SK-N-SH treated with all-trans-retinoic acid at 6 μM for 48 hours (cell line): ENCODE measurements around the gene TPCN1.

Experiments used
- ATAC-seq: fragments of 200-7000 bp; cut with Tn5 transposase; 3 replicates; pipeline ENCODE4 v1.9.1; 2020; ENCODE audit warnings: mild to moderate bottlenecking, moderate library complexity
- ARNTL ChIP-seq: fragments of 450-650 bp; formaldehyde crosslinking; IDR thresholded peaks from 2 replicates; pipeline ENCODE4 v1.5.0; 2020; ENCODE audit warnings: low read depth, mild to moderate bottlenecking, moderate library complexity, borderline replicate concordance
- BACH2 ChIP-seq: fragments of 250-450 bp; sonication (Bioruptor Pico); IDR thresholded peaks from 2 replicates; pipeline ENCODE4 v1.9.0; 2021; ENCODE audit warnings: mild to moderate bottlenecking, borderline replicate concordance
- CREB5 ChIP-seq: fragments of 250-450 bp; sonication (Bioruptor Pico); IDR thresholded peaks from 2 replicates; pipeline ENCODE4 v1.5.1; 2020; ENCODE audit warnings: low read depth, mild to moderate bottlenecking, moderate library complexity
- CSDC2 ChIP-seq: fragments of 250-450 bp; sonication (Bioruptor Pico); IDR thresholded peaks from 2 replicates; pipeline ENCODE4 v1.5.0; 2020; ENCODE audit warnings: mild to moderate bottlenecking, moderate library complexity
- CSRNP3 ChIP-seq: fragments of 250-450 bp; sonication (Bioruptor Pico); IDR thresholded peaks from 2 replicates; pipeline ENCODE4 v1.5.1; 2021; ENCODE audit warnings: mild to moderate bottlenecking, moderate library complexity
- ESRRG ChIP-seq: fragments of 250-450 bp; sonication (Bioruptor Pico); IDR thresholded peaks from 2 replicates; pipeline ENCODE4 v1.6.1; 2021; ENCODE audit warnings: mild to moderate bottlenecking
- GLIS3 ChIP-seq: fragments of 250-450 bp; sonication (Bioruptor Pico); IDR thresholded peaks from 2 replicates; pipeline ENCODE4 v1.5.0; 2020; ENCODE audit warnings: mild to moderate bottlenecking, moderate library complexity
- ISL1 ChIP-seq: fragments of 250-450 bp; sonication (Bioruptor Pico); IDR thresholded peaks from 2 replicates; pipeline ENCODE4 v2.1.2; 2022; ENCODE audit warnings: mild to moderate bottlenecking, moderate library complexity
- OSR1 ChIP-seq: fragments of 250-450 bp; sonication (Bioruptor Pico); IDR thresholded peaks from 2 replicates; pipeline ENCODE4 v1.8.0; 2022; ENCODE audit warnings: moderate library complexity, mild to moderate bottlenecking, inconsistent platforms
- PATZ1 ChIP-seq: fragments of 250-450 bp; sonication (Bioruptor Pico); IDR thresholded peaks from 2 replicates; pipeline ENCODE4 v1.8.0; 2020; ENCODE audit warnings: mild to moderate bottlenecking, moderate library complexity, borderline replicate concordance
- POU6F1 ChIP-seq: fragments of 250-450 bp; sonication (Bioruptor Pico); IDR thresholded peaks from 2 replicates; pipeline ENCODE4 v1.8.0; 2021; ENCODE audit warnings: low read depth, mild to moderate bottlenecking, moderate library complexity, borderline replicate concordance
- PPARA ChIP-seq: fragments of 250-450 bp; sonication (Bioruptor Pico); IDR thresholded peaks from 2 replicates; pipeline ENCODE4 v1.5.0; 2020; ENCODE audit warnings: mild to moderate bottlenecking, borderline replicate concordance
- RARB ChIP-seq: fragments of 250-450 bp; sonication (Bioruptor Pico); IDR thresholded peaks from 2 replicates; pipeline ENCODE4 v1.8.0; 2021; ENCODE audit warnings: mild to moderate bottlenecking, moderate library complexity
- SNAI2 ChIP-seq: fragments of 250-450 bp; sonication (Bioruptor Pico); IDR thresholded peaks from 2 replicates; pipeline ENCODE4 v1.5.0; 2020; ENCODE audit warnings: mild to moderate bottlenecking, moderate library complexity
- TCF4 ChIP-seq: fragments of 250-450 bp; sonication (Bioruptor Pico); IDR thresholded peaks from 2 replicates; pipeline ENCODE4 v1.8.0; 2021; ENCODE audit warnings: mild to moderate bottlenecking, moderate library complexity, borderline replicate concordance
- TSHZ2 ChIP-seq: fragments of 250-450 bp; sonication (Bioruptor Pico); IDR thresholded peaks from 2 replicates; pipeline ENCODE4 v1.5.0; 2020; ENCODE audit warnings: mild to moderate bottlenecking, moderate library complexity
- ZC3H10 ChIP-seq: fragments of 250-450 bp; sonication (Bioruptor Pico); IDR thresholded peaks from 2 replicates; pipeline ENCODE4 v1.5.1; 2021; ENCODE audit warnings: mild to moderate bottlenecking, moderate library complexity
- ZFP3 ChIP-seq: fragments of 250-450 bp; sonication (Bioruptor Pico); IDR thresholded peaks from 2 replicates; pipeline ENCODE4 v1.5.0; 2020; ENCODE audit warnings: mild to moderate bottlenecking, moderate library complexity
- ZNF565 ChIP-seq: fragments of 450-650 bp; formaldehyde crosslinking; conservative IDR thresholded peaks from 2 replicates; pipeline ENCODE4 v1.5.0; 2020; ENCODE audit warnings: low read depth, mild to moderate bottlenecking, moderate library complexity
- ZNF70 ChIP-seq: fragments of 450-650 bp; formaldehyde crosslinking; IDR thresholded peaks from 2 replicates; pipeline ENCODE4 v1.5.0; 2020; ENCODE audit warnings: mild to moderate bottlenecking, moderate library complexity
- ZNF8 ChIP-seq: fragments of 450-650 bp; formaldehyde crosslinking; IDR thresholded peaks from 2 replicates; pipeline ENCODE4 v1.5.0; 2020; ENCODE audit warnings: mild to moderate bottlenecking, moderate library complexity

TPCN1 gene

GRCh38 chr12:113248842-113249435 lies 27.7 kb downstream of the TPCN1 start:
- TF ChIP-seq CSDC2 (CRISPR knock-in tag) (no peak), SNAI2 (CRISPR knock-in tag) (no peak), ZNF8 (CRISPR knock-in tag) (no peak), CREB5 (no peak), TCF4 (CRISPR knock-in tag) (no peak), PPARA (no peak), ESRRG (no peak), OSR1 (CRISPR knock-in tag) (no peak), ZFP3 (no peak), ARNTL (CRISPR knock-in tag) (no peak), PATZ1 (CRISPR knock-in tag) (no peak), ZNF565 (no peak), POU6F1 (CRISPR knock-in tag) (no peak), BACH2 (CRISPR knock-in tag) (no peak), GLIS3 (CRISPR knock-in tag) (no peak)
- no peak for ATAC-seq

GRCh38 chr12:113249546-113249945 lies 28.3 kb downstream of the TPCN1 start:
- ATAC-seq, result no peak
- TF ChIP-seq PPARA (no peak), OSR1 (CRISPR knock-in tag) (no peak), RARB (no peak), POU6F1 (CRISPR knock-in tag) (no peak), ARNTL (CRISPR knock-in tag) (no peak), ZC3H10 (CRISPR knock-in tag) (no peak), ESRRG (no peak), TSHZ2 (no peak), CSDC2 (CRISPR knock-in tag) (no peak), PATZ1 (CRISPR knock-in tag) (no peak), ZNF70 (no peak), CSRNP3 (CRISPR knock-in tag) (no peak), ZFP3 (no peak), BACH2 (CRISPR knock-in tag) (no peak), GLIS3 (CRISPR knock-in tag) (no peak), ISL1 (CRISPR knock-in tag) (no peak)
- TF ChIP-seq, all 23 proteins: peak for 0
